ENCODE measurements around the gene GPRC5D.

Gene GPRC5D

GRCh38 chr12:12979126-12979525 lies 27.2 kb upstream of the GPRC5D start:
- no peak for FAIRE-seq

GRCh38 chr12:12977231-12977630 lies 25.3 kb upstream of the GPRC5D start:
- FAIRE-seq: no peak

GRCh38 chr12:12976366-12976765 lies 24.4 kb upstream of the GPRC5D start:
- no peak for FAIRE-seq

- FAIRE-seq: no peak
Observed at GRCh38 chr12:12975322-12976077, 23.5 kb upstream of the GPRC5D start.

GRCh38 chr12:12974211-12974610 lies 22.2 kb upstream of the GPRC5D start:
- FAIRE-seq: no peak

GRCh38 chr12:12973019-12973418 lies 21.0 kb upstream of the GPRC5D start:
- no peak for FAIRE-seq

GRCh38 chr12:12965836-12966235 lies 13.9 kb upstream of the GPRC5D start:
- FAIRE-seq: no peak

GRCh38 chr12:12964255-12964654 lies 12.3 kb upstream of the GPRC5D start:
- no peak for FAIRE-seq

- no peak for FAIRE-seq
Observed at GRCh38 chr12:12960639-12961209, 8.8 kb upstream of the GPRC5D start.

- no peak for FAIRE-seq
Observed at GRCh38 chr12:12958886-12959285, 6.9 kb upstream of the GPRC5D start.

GRCh38 chr12:12954878-12955625 lies 3.1 kb upstream of the GPRC5D start:
- no peak for FAIRE-seq

GRCh38 chr12:12954356-12954755 lies 2.4 kb upstream of the GPRC5D start:
- no peak for FAIRE-seq

- FAIRE-seq: no peak
Observed at GRCh38 chr12:12951504-12951903, 466 bp downstream of the GPRC5D start.

GRCh38 chr12:12947902-12948301 lies 4.1 kb downstream of the GPRC5D start:
- FAIRE-seq: no peak

- no peak for FAIRE-seq
Observed at GRCh38 chr12:12946686-12947355, 5.1 kb downstream of the GPRC5D start.

GRCh38 chr12:12945591-12945990 lies 6.4 kb downstream of the GPRC5D start:
- no peak for FAIRE-seq

GRCh38 chr12:12943586-12944260 lies 8.2 kb downstream of the GPRC5D start:
- FAIRE-seq: no peak

- no peak for FAIRE-seq
Observed at GRCh38 chr12:12941450-12942350, 10.3 kb downstream of the GPRC5D start.

- no peak for FAIRE-seq
Observed at GRCh38 chr12:12939888-12940287, 12.1 kb downstream of the GPRC5D start.

GRCh38 chr12:12938541-12938940 lies 13.4 kb downstream of the GPRC5D start:
- FAIRE-seq: no peak

GRCh38 chr12:12936983-12937491 lies 14.9 kb downstream of the GPRC5D start:
- no peak for FAIRE-seq

- FAIRE-seq: no peak
Observed at GRCh38 chr12:12934556-12934955, 17.4 kb downstream of the GPRC5D start.

Measured in G401.6 (cell line).